WTC11 (cell line): ENCODE results near the gene TCEAL3. TPM values are rescaled to one million over a fixed set of nuclear protein-coding genes. Genes with fewer than 3 reads are reported as not detected.

ENCODE experiments used
- ATAC-seq: fragments of 200-7000 bp; cut with Tn5 transposase; 2 replicates; pipeline ENCODE4 v1.10.0; 2021; ENCODE audit warnings: mild to moderate bottlenecking, moderate library complexity
- CTCF ChIA-PET: fragments of 300-600 bp; sonication (Branson Sonifier 250); formaldehyde crosslinking; loops from one replicate; lab custom pipeline; 2021; ENCODE audit warnings: antibody characterized with exemption; lab: Charles Lee
- POLR2A ChIA-PET: fragments of 350-600 bp; sonication (Branson Sonifier 250); formaldehyde crosslinking; loops from one replicate; lab custom pipeline; 2021; ENCODE audit warnings: antibody characterized with exemption; lab: Charles Lee
- DNase-seq: peaks from one replicate; pipeline ENCODE4 v3.0.0; 2021; ENCODE audit warnings: low spot score
- H3K27ac Mint-ChIP-seq: 2 replicates; pipeline ENCODE4 v1.8.0; 2021; ENCODE audit warnings: mixed read lengths
- H3K27me3 Mint-ChIP-seq: 2 replicates; pipeline ENCODE4 v1.8.0; 2021; ENCODE audit warnings: low read depth, mild to moderate bottlenecking, moderate library complexity, mixed read lengths
- H3K36me3 Mint-ChIP-seq: 2 replicates; pipeline ENCODE4 v1.8.0; 2021; ENCODE audit warnings: mixed read lengths
- H3K4me1 Mint-ChIP-seq: 2 replicates; pipeline ENCODE4 v1.8.0; 2022; ENCODE audit warnings: mixed read lengths
- H3K4me3 Mint-ChIP-seq: 2 replicates; pipeline ENCODE4 v1.8.0; 2021; ENCODE audit warnings: mild to moderate bottlenecking, moderate library complexity, mixed read lengths
- H3K9me3 Mint-ChIP-seq: 2 replicates; pipeline ENCODE4 v1.8.0; 2021; ENCODE audit warnings: mixed read lengths
- ARID4B ChIP-seq: sonication (generic); formaldehyde crosslinking; IDR thresholded peaks from 2 replicates; pipeline ENCODE4 v1.8.0; 2023; ENCODE audit warnings: missing genetic modification reagents, mild to moderate bottlenecking, borderline replicate concordance
- ATF1 ChIP-seq: sonication (generic); formaldehyde crosslinking; IDR thresholded peaks from 2 replicates; pipeline ENCODE4 v1.8.1; 2023; ENCODE audit warnings: mild to moderate bottlenecking, moderate library complexity, missing genetic modification reagents
- ATF3 ChIP-seq: sonication (generic); formaldehyde crosslinking; conservative IDR thresholded peaks from 2 replicates; pipeline ENCODE4 v1.8.1; 2022; ENCODE audit warnings: mild to moderate bottlenecking, missing genetic modification reagents
- E2F5 ChIP-seq: sonication (generic); formaldehyde crosslinking; IDR thresholded peaks from 2 replicates; pipeline ENCODE4 v1.8.1; 2022; ENCODE audit warnings: mild to moderate bottlenecking, moderate library complexity, missing genetic modification reagents
- EMX1 ChIP-seq: fragments of 250-450 bp; sonication (Bioruptor Pico); IDR thresholded peaks from 2 replicates; pipeline ENCODE4 v1.8.0; 2021; ENCODE audit warnings: mild to moderate bottlenecking
- GTF2I ChIP-seq: fragments of 250-450 bp; sonication (Bioruptor Pico); conservative IDR thresholded peaks from 2 replicates; pipeline ENCODE4 v1.4.0; 2021; ENCODE audit warnings: mild to moderate bottlenecking
- JUN ChIP-seq: sonication (generic); formaldehyde crosslinking; IDR thresholded peaks from 2 replicates; pipeline ENCODE4 v1.8.0; 2023; ENCODE audit warnings: mild to moderate bottlenecking, missing genetic modification reagents
- MAX ChIP-seq: sonication (generic); formaldehyde crosslinking; IDR thresholded peaks from 2 replicates; pipeline ENCODE4 v1.8.0; 2022; ENCODE audit warnings: mild to moderate bottlenecking, missing genetic modification reagents
- MLX ChIP-seq: sonication (generic); formaldehyde crosslinking; IDR thresholded peaks from 2 replicates; pipeline ENCODE4 v1.8.1; 2023; ENCODE audit warnings: mild to moderate bottlenecking, missing genetic modification reagents, moderate library complexity
- NFE2L1 ChIP-seq: sonication (generic); formaldehyde crosslinking; IDR thresholded peaks from 2 replicates; pipeline ENCODE4 v1.8.1; 2023; ENCODE audit warnings: missing genetic modification reagents
- NR3C1 ChIP-seq: sonication (generic); formaldehyde crosslinking; conservative IDR thresholded peaks from 2 replicates; pipeline ENCODE4 v1.8.1; 2023; ENCODE audit warnings: low read depth, mild to moderate bottlenecking, missing genetic modification reagents
- PRDM15 ChIP-seq: sonication (generic); formaldehyde crosslinking; IDR thresholded peaks from 2 replicates; pipeline ENCODE4 v1.8.0; 2022; ENCODE audit warnings: missing genetic modification reagents
- RELA ChIP-seq: sonication (generic); formaldehyde crosslinking; IDR thresholded peaks from 2 replicates; pipeline ENCODE4 v1.8.1; 2022; ENCODE audit warnings: missing genetic modification reagents, mild to moderate bottlenecking, borderline replicate concordance
- TP53 ChIP-seq: sonication (generic); formaldehyde crosslinking; IDR thresholded peaks from 2 replicates; pipeline ENCODE4 v1.8.1; 2023; ENCODE audit warnings: mild to moderate bottlenecking, missing genetic modification reagents
- ZBTB21 ChIP-seq: sonication (generic); formaldehyde crosslinking; IDR thresholded peaks from 2 replicates; pipeline ENCODE4 v1.8.1; 2023; ENCODE audit warnings: mild to moderate bottlenecking, missing genetic modification reagents, borderline replicate concordance
- ZNF281 ChIP-seq: sonication (generic); formaldehyde crosslinking; IDR thresholded peaks from 2 replicates; pipeline ENCODE4 v1.8.0; 2023; ENCODE audit warnings: mild to moderate bottlenecking, missing genetic modification reagents
- ZNF423 ChIP-seq: fragments of 250-450 bp; sonication (Bioruptor Pico); IDR thresholded peaks from 2 replicates; pipeline ENCODE4 v2.1.2; 2022; ENCODE audit warnings: mild to moderate bottlenecking, moderate library complexity
- ZNF532 ChIP-seq: fragments of 250-450 bp; sonication (Bioruptor Pico); IDR thresholded peaks from 2 replicates; pipeline ENCODE4 v1.9.0; 2021; ENCODE audit warnings: mild to moderate bottlenecking, borderline replicate concordance
- total RNA-seq: library from RNA; stranded (reverse); gene quantifications from 3 replicates; pipeline ENCODE4 v1.2.3, GENCODE V29; 2021

The TCEAL3 gene
- total RNA-seq, 1 experiment from 2014 or later: 9.3 TPM

- DNase-seq: no peak
- no peak for ATAC-seq
- no peak overlapping the region for H3K27ac Mint-ChIP-seq
- H3K9me3 Mint-ChIP-seq: no peaks in the 10 kb centered on the region
- H3K36me3 Mint-ChIP-seq: no peaks in the 10 kb centered on the region
- POLR2A ChIA-PET: no interaction called here
- TF ChIP-seq ZNF423 (CRISPR knock-in tag): no peak
- TF ChIP-seq RELA (CRISPR knock-in tag): no peak
- no peak for TF ChIP-seq NR3C1 (CRISPR knock-in tag)
- no peak for TF ChIP-seq NFE2L1 (CRISPR knock-in tag)
- no peak for TF ChIP-seq ZNF281 (CRISPR knock-in tag)
- no peak for TF ChIP-seq MAX (CRISPR knock-in tag)
- no peak for TF ChIP-seq E2F5 (CRISPR knock-in tag)
- no peak for TF ChIP-seq ATF3 (CRISPR knock-in tag)
- TF ChIP-seq GTF2I (CRISPR knock-in tag): no peak
- no peak for TF ChIP-seq ZBTB21 (CRISPR knock-in tag)
- TF ChIP-seq, all 79 proteins: peak for 0
- Mint-ChIP-seq H3K27me3 (peaks cover 10% of the 10 kb centered on the region; the same call in 1 of the 2 replicates), H3K4me1 (no peaks in the 10 kb centered on the region), H3K4me3 (no peak overlapping the region)
- CTCF ChIA-PET: no interaction called here
Measured at GRCh38 chrX:103571726-103572125, 36.0 kb upstream of the TCEAL3 start.

GRCh38 chrX:103573202-103573601 lies 34.6 kb upstream of the TCEAL3 start:
- ChIA-PET CTCF (interaction anchor here (1.4 kb wide), 1 partner anchor 57 kb away, joined by 3 read pairs; no protein-coding TSS in a partner anchor), POLR2A (no interaction called here)
- Mint-ChIP-seq H3K27me3 (peaks cover 9% of the 10 kb centered on the region), H3K9me3 (no peaks in the 10 kb centered on the region), H3K36me3 (no peaks in the 10 kb centered on the region), H3K4me3 (no peak overlapping the region), H3K27ac (no peak overlapping the region), H3K4me1 (no peaks in the 10 kb centered on the region)
- no peak for DNase-seq
- peak; percentile 89 for ATAC-seq
- TF ChIP-seq ZNF532 (CRISPR knock-in tag): no peak
- TF ChIP-seq PRDM15 (CRISPR knock-in tag): no peak
- no peak for TF ChIP-seq EMX1 (CRISPR knock-in tag)
- TF ChIP-seq JUN (CRISPR knock-in tag): no peak
- TF ChIP-seq MLX (CRISPR knock-in tag): no peak
- TF ChIP-seq ATF1: no peak
- TF ChIP-seq TP53 (CRISPR knock-in tag): no peak
- no peak for TF ChIP-seq ARID4B (CRISPR knock-in tag)
